ENCODE data around the gene CD55.
A peak's percentile ranks its signal among the peaks of the same experiment; 100 is the strongest.

The CD55 gene

DNA sequence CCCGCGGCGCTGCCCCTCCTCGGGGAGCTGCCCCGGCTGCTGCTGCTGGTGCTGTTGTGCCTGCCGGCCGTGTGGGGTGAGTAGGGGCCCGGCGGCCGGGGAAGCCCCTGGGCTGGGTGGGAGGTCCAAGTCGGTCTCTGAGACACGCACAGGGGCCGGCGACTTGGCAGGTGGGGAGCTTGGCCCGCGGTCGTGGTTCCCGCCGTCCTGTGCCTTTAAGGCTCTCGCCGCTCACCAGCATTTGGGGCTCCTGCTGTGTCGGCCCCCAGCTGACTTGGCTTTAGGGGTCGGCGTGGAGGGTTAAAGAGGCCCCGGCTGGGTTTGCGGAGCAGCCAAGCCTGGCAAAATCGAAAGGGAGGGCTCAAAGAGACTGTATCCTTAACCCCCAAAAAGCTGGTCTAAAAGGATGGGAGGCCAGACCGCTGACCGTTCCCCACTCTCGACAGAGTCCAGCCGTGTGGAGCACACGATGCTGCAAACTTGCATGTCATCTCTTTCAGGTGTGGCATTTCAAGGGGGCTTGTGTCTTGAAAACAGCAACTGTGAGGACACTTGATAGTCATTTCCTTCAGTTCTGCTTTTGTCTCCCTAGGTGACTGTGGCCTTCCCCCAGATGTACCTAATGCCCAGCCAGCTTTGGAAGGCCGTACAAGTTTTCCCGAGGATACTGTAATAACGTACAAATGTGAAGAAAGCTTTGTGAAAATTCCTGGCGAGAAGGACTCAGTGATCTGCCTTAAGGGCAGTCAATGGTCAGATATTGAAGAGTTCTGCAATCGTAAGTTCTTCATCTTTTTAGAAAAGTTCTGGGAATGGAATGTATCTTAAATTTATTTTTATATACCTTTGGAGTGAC, 540 bp downstream of the CD55 start:
- peaks cover 6% of the 10 kb centered on the region; the same call in 1 of the 2 replicates for H3K4me1 ChIP-seq (ENCODE audit: low read length)
- peak overlapping the region; percentile 74 for H3K4me2 ChIP-seq (ENCODE audit: low read depth, low read length)
- H3K9me2 ChIP-seq (replicated peaks; ENCODE audit: insufficient read depth, low read length), result no peaks in the 10 kb centered on the region
- H3K27me3 ChIP-seq (replicated peaks; ENCODE audit: insufficient read depth, low read length), result no peaks in the 10 kb centered on the region
- no peaks in the 10 kb centered on the region; the same call in 1 of the 2 replicates for H3K36me3 ChIP-seq (replicated peaks; ENCODE audit: insufficient read depth, low read length)
- H4K20me1 ChIP-seq (ENCODE audit: insufficient read depth, low read length), result no peaks in the 10 kb centered on the region
- DNase-seq, result peak; percentile 19
- TF ChIP-seq EZH2phosphoT487 (IDR thresholded peaks at IDR 0.05; ENCODE audit: low read length) (no peak), EZH2 (optimal IDR thresholded peaks at IDR 0.05; ENCODE audit: low read depth, low read length) (no peak)
- TF ChIP-seq, protein P1, sequence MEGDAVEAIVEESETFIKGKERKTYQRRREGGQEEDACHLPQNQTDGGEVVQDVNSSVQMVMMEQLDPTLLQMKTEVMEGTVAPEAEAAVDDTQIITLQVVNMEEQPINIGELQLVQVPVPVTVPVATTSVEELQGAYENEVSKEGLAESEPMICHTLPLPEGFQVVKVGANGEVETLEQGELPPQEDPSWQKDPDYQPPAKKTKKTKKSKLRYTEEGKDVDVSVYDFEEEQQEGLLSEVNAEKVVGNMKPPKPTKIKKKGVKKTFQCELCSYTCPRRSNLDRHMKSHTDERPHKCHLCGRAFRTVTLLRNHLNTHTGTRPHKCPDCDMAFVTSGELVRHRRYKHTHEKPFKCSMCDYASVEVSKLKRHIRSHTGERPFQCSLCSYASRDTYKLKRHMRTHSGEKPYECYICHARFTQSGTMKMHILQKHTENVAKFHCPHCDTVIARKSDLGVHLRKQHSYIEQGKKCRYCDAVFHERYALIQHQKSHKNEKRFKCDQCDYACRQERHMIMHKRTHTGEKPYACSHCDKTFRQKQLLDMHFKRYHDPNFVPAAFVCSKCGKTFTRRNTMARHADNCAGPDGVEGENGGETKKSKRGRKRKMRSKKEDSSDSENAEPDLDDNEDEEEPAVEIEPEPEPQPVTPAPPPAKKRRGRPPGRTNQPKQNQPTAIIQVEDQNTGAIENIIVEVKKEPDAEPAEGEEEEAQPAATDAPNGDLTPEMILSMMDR (IDR thresholded peaks at IDR 0.05; ENCODE audit: low read length), result no peak
- H3K9me3 ChIP-seq (replicated peaks; ENCODE audit: insufficient read depth, low read length), result no peaks in the 10 kb centered on the region
- peak overlapping the region; percentile 70 for H2AFZ ChIP-seq (ENCODE audit: low read length)
- no peaks in the 10 kb centered on the region for H3K79me2 ChIP-seq (ENCODE audit: low read length)
- H3K9ac ChIP-seq (ENCODE audit: low read length), result peak overlapping the region; percentile 86
- H3F3A ChIP-seq (ENCODE audit: insufficient read depth, low read length), result peaks cover 6% of the 10 kb centered on the region; the same call in 1 of the 2 replicates
- H3K27ac ChIP-seq (ENCODE audit: low read length), result peak overlapping the region; percentile 79
- H3K4me3 ChIP-seq (ENCODE audit: low read length), result peak overlapping the region; percentile 83

DNA sequence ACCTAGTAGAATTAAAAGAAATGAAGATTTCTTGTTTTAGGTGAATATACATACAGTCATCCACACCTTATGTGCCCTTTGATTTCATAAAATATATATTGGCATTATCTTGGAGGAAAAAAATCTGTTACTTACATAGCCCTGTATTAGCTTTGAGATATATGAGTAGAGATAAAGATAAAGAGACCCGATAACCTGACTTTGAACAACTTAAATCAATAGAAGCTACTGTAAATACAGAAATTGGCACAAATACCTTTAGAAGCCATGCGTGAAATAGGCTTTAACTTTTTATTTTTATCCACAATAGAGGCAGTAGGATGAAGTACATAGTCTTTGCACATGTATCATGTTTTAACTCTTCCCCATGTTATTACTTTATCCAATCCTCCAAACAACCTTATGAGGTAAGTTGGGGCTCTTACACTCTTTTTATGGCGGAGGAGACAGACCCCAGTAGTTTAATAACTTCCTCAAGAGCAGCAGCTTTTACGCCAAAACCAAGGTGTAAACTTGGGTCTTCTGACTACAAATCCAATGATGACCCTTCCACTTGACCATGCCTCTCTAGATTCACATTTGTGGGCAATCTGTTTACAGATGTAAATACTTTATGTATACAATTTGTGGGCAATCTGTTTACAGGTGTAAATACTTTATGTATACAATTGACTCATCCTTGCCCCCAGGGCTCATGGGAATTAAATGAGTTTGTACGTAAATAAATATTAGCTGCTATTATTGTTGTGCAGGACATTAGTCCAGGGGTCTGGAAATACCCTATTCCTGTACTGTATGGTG, 2.1 kb downstream of the CD55 start:
- peaks cover 6% of the 10 kb centered on the region; the same call in 1 of the 2 replicates for H3K4me1 ChIP-seq (ENCODE audit: low read length)
- H3K27ac ChIP-seq (ENCODE audit: low read length), result no peak overlapping the region
- no peaks in the 10 kb centered on the region; the same call in 1 of the 2 replicates for H3K36me3 ChIP-seq (replicated peaks; ENCODE audit: insufficient read depth, low read length)
- no peaks in the 10 kb centered on the region for H4K20me1 ChIP-seq (ENCODE audit: insufficient read depth, low read length)
- H3K27me3 ChIP-seq (replicated peaks; ENCODE audit: insufficient read depth, low read length), result no peaks in the 10 kb centered on the region
- peaks cover 6% of the 10 kb centered on the region; the same call in 1 of the 2 replicates for H3F3A ChIP-seq (ENCODE audit: insufficient read depth, low read length)
- no peaks in the 10 kb centered on the region for H3K79me2 ChIP-seq (ENCODE audit: low read length)
- TF ChIP-seq EZH2 (optimal IDR thresholded peaks at IDR 0.05; ENCODE audit: low read depth, low read length) (no peak), EZH2phosphoT487 (IDR thresholded peaks at IDR 0.05; ENCODE audit: low read length) (no peak)
- TF ChIP-seq, protein P1 (IDR thresholded peaks at IDR 0.05; ENCODE audit: low read length), result no peak
- no peaks in the 10 kb centered on the region for H3K9me3 ChIP-seq (replicated peaks; ENCODE audit: insufficient read depth, low read length)
- H2AFZ ChIP-seq (ENCODE audit: low read length), result no peak overlapping the region
- no peak overlapping the region for H3K4me2 ChIP-seq (ENCODE audit: low read depth, low read length)
- no peak for DNase-seq
- H3K9ac ChIP-seq (ENCODE audit: low read length), result no peak overlapping the region
- H3K4me3 ChIP-seq (ENCODE audit: low read length), result no peak overlapping the region
- H3K9me2 ChIP-seq (replicated peaks; ENCODE audit: insufficient read depth, low read length), result no peaks in the 10 kb centered on the region

DNA sequence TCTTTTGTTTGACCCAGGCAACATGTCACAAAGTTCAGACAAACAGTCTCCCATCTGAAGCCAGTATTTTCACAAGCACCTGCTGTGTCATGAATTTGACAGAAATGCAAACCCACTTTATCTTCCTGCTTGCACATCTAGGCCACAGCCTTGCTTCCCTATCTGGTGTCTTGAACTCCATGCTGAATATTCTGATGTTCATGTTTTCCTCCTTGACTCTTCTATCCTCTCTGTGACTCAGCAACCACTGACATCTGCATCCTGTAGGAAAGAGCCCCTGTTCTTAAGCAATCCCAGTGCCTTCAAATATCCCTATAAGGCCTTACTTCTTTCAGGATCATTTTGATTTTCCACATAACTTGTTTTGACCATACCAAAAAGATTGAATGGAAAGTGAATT, 6.5 kb downstream of the CD55 start:
- Histone ChIP-seq H2AFZ (ENCODE audit: low read length) (no peak overlapping the region), H3K4me3 (ENCODE audit: low read length) (no peak overlapping the region), H3K4me2 (ENCODE audit: low read depth, low read length) (no peak overlapping the region), H3K36me3 (replicated peaks; ENCODE audit: insufficient read depth, low read length) (no peaks in the 10 kb centered on the region; the same call in 1 of the 2 replicates), H3K79me2 (ENCODE audit: low read length) (no peaks in the 10 kb centered on the region), H3K9ac (ENCODE audit: low read length) (no peak overlapping the region), H4K20me1 (ENCODE audit: insufficient read depth, low read length) (no peaks in the 10 kb centered on the region), H3K4me1 (ENCODE audit: low read length) (peaks cover 1% of the 10 kb centered on the region), H3K27me3 (replicated peaks; ENCODE audit: insufficient read depth, low read length) (no peaks in the 10 kb centered on the region), H3K9me2 (replicated peaks; ENCODE audit: insufficient read depth, low read length) (no peaks in the 10 kb centered on the region), H3F3A (ENCODE audit: insufficient read depth, low read length) (no peaks in the 10 kb centered on the region), H3K9me3 (replicated peaks; ENCODE audit: insufficient read depth, low read length) (no peaks in the 10 kb centered on the region), H3K27ac (ENCODE audit: low read length) (no peak overlapping the region)
- TF ChIP-seq EZH2phosphoT487 (IDR thresholded peaks at IDR 0.05; ENCODE audit: low read length) (no peak), EZH2 (optimal IDR thresholded peaks at IDR 0.05; ENCODE audit: low read depth, low read length) (no peak)
- TF ChIP-seq, protein P1 (IDR thresholded peaks at IDR 0.05; ENCODE audit: low read length), result no peak
- no peak for DNase-seq
